ENCODE data around the gene TXNRD2.

- no peak for TF ChIP-seq EZH2 (IDR thresholded peaks at IDR 0.05; ENCODE audit: borderline replicate concordance, insufficient read depth, low read depth, low read length, poor library complexity, severe bottlenecking)
- no peak for TF ChIP-seq CTCF (IDR thresholded peaks at IDR 0.05)
Observed at GRCh38 chr22:19885841-19886592, 55.6 kb downstream of the TXNRD2 start.
